Activated CD4-positive, alpha-beta T cell treated with anti-CD3 and anti-CD28 coated beads, Interleukin-2, amount 10 ng/mL, durations not matched to agents 24 days and 14 days (primary cell): Measurements from ENCODE around the gene BIRC5. TPM values are rescaled to one million over a fixed set of nuclear protein-coding genes. Genes with fewer than 3 reads are reported as not detected.
"Not testable (repeated sequence)": the region's sequence is repeated elsewhere in the genome, so short reads cannot be mapped to it uniquely, and the experiment has no call there.

Experiments used
- DNase-seq: peaks from one replicate; pipeline ENCODE4 v3.0.0; 2022
- H3K27ac Mint-ChIP-seq: one replicate; pipeline ENCODE4 v1.8.0; 2022; ENCODE audit warnings: mild to moderate bottlenecking, mixed read lengths
- H3K27me3 Mint-ChIP-seq: one replicate; pipeline ENCODE4 v1.8.0; 2022; ENCODE audit warnings: mixed read lengths
- H3K36me3 Mint-ChIP-seq: one replicate; pipeline ENCODE4 v1.8.0; 2022; ENCODE audit warnings: low read depth, mild to moderate bottlenecking, mixed read lengths
- H3K4me1 Mint-ChIP-seq: one replicate; pipeline ENCODE4 v1.8.0; 2021; ENCODE audit warnings: mixed read lengths
- H3K4me3 Mint-ChIP-seq: one replicate; pipeline ENCODE4 v1.8.0; 2022; ENCODE audit warnings: mild to moderate bottlenecking, moderate library complexity, mixed read lengths
- H3K9me3 Mint-ChIP-seq: one replicate; pipeline ENCODE4 v1.8.0; 2021; ENCODE audit warnings: mixed read lengths
- intact Hi-C: fragments of 100-400 bp; cut with micrococcal nuclease; formaldehyde crosslinking; loops from one replicate; pipeline ENCODE4 v1.15.1; 2023
- total RNA-seq: library from RNA; stranded (reverse); gene quantifications from 2 replicates; pipeline ENCODE4 v1.2.3, GENCODE V29; 2022

The BIRC5 gene
- total RNA-seq = 38.7 and 40.6 TPM in 2 replicates

DNA sequence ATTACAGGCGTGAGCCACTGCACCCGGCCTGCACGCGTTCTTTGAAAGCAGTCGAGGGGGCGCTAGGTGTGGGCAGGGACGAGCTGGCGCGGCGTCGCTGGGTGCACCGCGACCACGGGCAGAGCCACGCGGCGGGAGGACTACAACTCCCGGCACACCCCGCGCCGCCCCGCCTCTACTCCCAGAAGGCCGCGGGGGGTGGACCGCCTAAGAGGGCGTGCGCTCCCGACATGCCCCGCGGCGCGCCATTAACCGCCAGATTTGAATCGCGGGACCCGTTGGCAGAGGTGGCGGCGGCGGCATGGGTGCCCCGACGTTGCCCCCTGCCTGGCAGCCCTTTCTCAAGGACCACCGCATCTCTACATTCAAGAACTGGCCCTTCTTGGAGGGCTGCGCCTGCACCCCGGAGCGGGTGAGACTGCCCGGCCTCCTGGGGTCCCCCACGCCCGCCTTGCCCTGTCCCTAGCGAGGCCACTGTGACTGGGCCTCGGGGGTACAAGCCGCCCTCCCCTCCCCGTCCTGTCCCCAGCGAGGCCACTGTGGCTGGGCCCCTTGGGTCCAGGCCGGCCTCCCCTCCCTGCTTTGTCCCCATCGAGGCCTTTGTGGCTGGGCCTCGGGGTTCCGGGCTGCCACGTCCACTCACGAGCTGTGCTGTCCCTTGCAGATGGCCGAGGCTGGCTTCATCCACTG lies at the start of gene BIRC5:
BIRC5 (plus strand) TSS at position 238 of the 690 bp plus-strand sequence; CDS start at position 302, 64 bp downstream.
- Mint-ChIP-seq H3K36me3 (peaks cover 14% of the 10 kb centered on the region), H3K4me3 (peak within 1 kb of the TSS; percentile 94), H3K27me3 (no peaks in the 10 kb centered on the region), H3K4me1 (peaks cover 10% of the 10 kb centered on the region), H3K27ac (peak within 1 kb of the TSS; percentile 90), H3K9me3 (no peaks in the 10 kb centered on the region)
- DNase-seq = peak; percentile 98
- intact Hi-C loops = loop anchor here (1.0 kb wide), 3 partner anchors 27 to 74 kb away; partner anchors contain the start of genes AFMID and TK1

DNA sequence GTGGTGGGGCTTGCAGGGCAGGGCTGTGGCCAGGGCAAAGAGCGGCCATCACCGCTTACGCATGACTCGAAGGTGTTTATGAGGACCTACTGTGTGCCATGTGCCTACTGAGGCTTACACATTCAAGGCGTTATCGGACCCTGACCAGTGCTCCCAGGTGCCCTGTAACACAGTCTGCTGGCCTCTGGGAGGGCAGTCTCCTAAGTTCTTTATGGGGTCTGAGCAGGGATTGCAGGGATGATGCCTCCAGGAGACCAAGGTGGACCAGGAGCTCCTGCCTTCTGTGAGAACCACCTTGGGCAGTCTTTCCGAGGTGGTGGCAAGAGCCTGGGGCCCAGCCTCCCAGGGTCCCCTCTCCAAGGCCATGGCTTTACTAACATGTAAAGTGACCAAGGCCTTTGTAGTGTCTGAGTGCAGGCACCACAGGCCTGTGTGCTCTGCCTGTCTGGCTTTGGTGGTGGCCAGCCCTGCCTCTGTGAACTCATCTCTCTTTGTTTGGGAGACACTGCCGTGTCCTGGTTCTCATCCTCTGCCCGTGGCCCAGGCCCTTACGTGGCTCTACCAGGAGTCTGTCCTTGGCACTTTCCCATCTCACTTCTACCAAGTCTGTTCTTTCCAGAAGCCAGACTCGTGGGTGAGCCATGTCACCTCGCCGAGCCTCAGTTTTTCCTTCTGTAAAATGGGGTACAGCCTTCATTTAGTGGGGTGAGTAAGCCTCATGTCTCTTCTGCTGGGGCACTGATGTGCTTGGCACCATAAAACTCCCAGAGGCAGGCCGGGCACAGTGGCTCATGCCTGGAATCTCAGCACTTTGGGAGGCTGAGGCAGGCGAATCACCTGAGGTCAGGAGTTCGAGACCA lies 49.1 kb upstream of the BIRC5 start:
- H3K36me3 Mint-ChIP-seq = no peaks in the 10 kb centered on the region
- peaks cover 5% of the 10 kb centered on the region for H3K4me1 Mint-ChIP-seq
- no peak overlapping the region for H3K4me3 Mint-ChIP-seq
- no peak for DNase-seq
- no peaks in the 10 kb centered on the region for H3K27me3 Mint-ChIP-seq
- intact Hi-C loops = loop anchor here (5.0 kb wide), 1 partner anchor 33 kb away; the partner anchor contains the start of gene TMC8
- no peak overlapping the region for H3K27ac Mint-ChIP-seq
- H3K9me3 Mint-ChIP-seq = no peaks in the 10 kb centered on the region

DNA sequence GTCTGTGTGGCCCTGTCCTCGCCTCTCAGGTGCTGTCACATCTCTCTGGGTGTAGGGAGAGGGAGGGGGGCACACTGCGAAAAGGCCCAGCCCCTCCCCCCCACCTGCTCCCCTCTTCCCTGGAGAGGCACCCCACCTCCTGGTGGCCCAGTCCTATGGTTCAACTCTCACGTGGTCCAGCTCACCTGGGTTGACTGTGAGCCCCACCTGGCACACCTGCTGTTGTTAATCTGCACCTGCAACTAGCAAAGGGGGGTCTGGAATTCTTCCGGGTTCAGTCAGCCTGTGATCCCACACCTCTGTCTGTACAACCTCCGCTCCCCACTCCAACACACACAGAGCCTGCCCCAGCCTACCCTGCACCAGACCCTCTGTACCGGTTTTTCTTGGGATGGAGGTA lies 47.6 kb upstream of the BIRC5 start:
- no peaks in the 10 kb centered on the region for H3K27me3 Mint-ChIP-seq
- no peaks in the 10 kb centered on the region for H3K9me3 Mint-ChIP-seq
- H3K27ac Mint-ChIP-seq = no peak overlapping the region
- peaks cover 5% of the 10 kb centered on the region for H3K36me3 Mint-ChIP-seq
- no peak for DNase-seq
- H3K4me1 Mint-ChIP-seq = peaks cover 13% of the 10 kb centered on the region
- intact Hi-C loops = loop anchor here (5.0 kb wide), 1 partner anchor 34 kb away; the partner anchor contains the start of gene TMC8
- no peak overlapping the region for H3K4me3 Mint-ChIP-seq

DNA sequence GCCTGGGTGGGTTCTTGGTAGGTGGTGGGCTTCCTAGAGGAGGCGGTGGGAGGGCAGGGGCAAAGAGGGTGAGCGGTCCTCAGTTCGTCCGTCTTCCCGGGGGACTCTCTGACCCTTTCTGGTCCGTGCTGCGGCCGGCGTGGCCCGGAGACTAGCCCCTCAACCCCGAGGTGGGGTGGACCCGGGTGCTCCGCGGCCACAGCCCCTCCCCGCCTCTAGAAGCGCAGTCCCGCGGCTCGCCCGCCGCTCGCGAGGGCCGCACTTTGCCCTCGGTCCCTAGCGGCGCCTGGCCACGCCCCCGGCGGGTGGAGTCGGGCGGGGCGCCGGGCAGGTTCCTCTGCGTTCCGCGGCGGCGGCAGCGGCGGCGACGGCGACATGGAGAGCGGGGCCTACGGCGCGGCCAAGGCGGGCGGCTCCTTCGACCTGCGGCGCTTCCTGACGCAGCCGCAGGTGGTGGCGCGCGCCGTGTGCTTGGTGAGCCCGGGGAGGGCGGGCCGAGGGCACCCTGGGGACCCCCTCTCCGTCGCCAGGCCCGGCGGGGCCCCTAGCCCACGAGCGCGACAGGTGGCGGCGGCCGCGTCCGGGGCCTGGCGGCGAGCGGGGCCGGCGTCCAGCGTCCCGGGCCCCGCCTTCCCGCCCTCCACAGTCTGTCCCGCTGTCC lies 45.7 kb upstream of the BIRC5 start, which contains the start of gene SYNGR2:
SYNGR2 (plus strand) TSS at position 340 of the 661 bp plus-strand sequence; CDS start at position 376, 36 bp downstream.
- H3K27me3 Mint-ChIP-seq = no peaks in the 10 kb centered on the region
- peaks cover 22% of the 10 kb centered on the region for H3K36me3 Mint-ChIP-seq
- H3K4me3 Mint-ChIP-seq = peak within 1 kb of the TSS; percentile 81
- peak within 1 kb of the TSS; percentile 78 for H3K27ac Mint-ChIP-seq
- no peaks in the 10 kb centered on the region for H3K9me3 Mint-ChIP-seq
- intact Hi-C loops = loop anchor here (2.0 to 5.0 kb wide), 2 partner anchors 36 to 56 kb away; partner anchors contain the start of gene TMC8
- peak; percentile 98 for DNase-seq
- H3K4me1 Mint-ChIP-seq = peaks cover 30% of the 10 kb centered on the region

DNA sequence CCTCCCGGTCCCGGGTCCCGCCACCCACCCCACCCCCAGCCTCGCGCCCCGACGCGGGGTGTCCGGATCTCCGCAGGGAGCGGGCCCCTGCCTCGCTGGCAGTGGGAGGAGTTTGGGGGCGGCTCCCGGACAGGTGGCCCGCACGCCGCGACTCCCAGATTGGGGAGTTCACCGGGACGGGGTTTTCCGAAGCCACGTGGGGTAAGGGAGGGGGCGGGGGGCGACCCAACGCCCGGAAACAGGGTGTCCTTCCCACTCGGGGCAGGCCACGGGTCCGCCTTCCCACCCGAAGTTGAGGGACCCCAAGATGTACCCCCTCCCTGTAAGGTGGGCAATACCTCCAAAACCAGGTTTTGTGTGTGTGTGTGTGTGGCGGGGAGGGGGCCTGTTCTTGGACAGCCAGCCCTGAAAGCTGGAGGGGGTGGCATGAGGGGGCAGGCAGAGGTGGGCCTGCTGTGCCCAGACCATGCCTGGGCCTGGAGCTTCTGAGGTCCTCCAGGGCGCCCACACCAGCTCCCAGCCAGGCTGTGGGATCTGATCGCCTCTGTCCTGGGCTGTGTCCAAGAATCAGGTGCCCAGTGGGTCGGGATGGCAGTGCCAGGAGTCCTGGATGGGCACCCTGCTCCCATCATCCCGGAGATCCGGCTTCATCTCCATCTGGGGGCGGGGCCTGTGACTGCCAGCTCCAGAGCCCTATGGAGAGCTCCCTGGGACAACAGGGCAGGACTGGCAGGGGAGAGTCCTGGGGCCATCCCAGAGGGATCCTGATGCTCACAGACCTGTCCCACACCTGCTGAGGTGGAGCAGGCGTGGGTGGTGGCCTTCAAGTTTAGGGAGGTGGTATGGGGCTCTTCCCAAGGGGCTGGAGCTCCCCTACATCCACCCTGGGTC lies 44.9 kb upstream of the BIRC5 start:
- Mint-ChIP-seq H3K27ac (peak overlapping the region; percentile 78), H3K4me3 (peak overlapping the region; percentile 80), H3K36me3 (peaks cover 30% of the 10 kb centered on the region), H3K9me3 (no peaks in the 10 kb centered on the region), H3K27me3 (no peaks in the 10 kb centered on the region), H3K4me1 (peaks cover 38% of the 10 kb centered on the region)
- intact Hi-C loops = loop anchor here (1.0 to 5.0 kb wide), 3 partner anchors 18 to 56 kb away; partner anchors contain the start of genes AFMID, TK1 and TMC8
- DNase-seq = peak; percentile 87

DNA sequence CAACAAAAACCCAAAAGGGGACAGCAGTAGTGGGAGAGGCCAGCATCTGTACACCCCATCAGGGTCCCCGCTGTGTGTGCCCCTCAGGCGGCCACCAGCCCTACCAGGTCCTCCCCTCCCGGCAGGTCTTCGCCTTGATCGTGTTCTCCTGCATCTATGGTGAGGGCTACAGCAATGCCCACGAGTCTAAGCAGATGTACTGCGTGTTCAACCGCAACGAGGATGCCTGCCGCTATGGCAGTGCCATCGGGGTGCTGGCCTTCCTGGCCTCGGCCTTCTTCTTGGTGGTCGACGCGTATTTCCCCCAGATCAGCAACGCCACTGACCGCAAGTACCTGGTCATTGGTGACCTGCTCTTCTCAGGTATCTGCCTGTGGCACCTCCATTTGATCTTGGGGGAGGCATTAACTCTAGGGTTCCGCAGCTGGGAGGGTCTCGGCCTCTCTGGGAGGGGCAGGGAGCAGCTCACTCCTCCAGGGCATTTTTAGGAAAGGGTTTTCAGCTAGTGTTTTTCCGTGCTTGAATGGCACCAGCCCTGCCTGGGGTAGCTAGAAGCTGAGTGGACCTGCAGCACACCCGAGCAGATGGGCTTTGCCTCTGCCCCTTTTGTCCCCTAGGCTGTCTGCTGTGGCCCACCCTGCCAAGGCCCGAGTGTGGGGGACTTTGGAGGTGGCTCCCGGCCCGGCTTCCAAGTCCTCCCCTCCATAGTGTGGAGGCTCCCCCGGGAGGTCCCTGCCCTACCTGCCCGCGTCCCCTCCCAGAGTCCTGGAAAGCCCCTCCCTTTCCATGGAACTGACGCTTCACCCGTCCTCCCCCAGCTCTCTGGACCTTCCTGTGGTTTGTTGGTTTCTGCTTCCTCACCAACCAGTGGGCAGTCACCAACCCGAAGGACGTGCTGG lies 43.1 kb upstream of the BIRC5 start:
- H3K4me1 Mint-ChIP-seq = peaks cover 43% of the 10 kb centered on the region
- H3K27ac Mint-ChIP-seq = peak overlapping the region; percentile 53
- peak overlapping the region; percentile 80 for H3K4me3 Mint-ChIP-seq
- DNase-seq = no peak
- H3K9me3 Mint-ChIP-seq = no peaks in the 10 kb centered on the region
- H3K36me3 Mint-ChIP-seq = peaks cover 35% of the 10 kb centered on the region
- H3K27me3 Mint-ChIP-seq = no peaks in the 10 kb centered on the region
- intact Hi-C loops = no loop called here

DNA sequence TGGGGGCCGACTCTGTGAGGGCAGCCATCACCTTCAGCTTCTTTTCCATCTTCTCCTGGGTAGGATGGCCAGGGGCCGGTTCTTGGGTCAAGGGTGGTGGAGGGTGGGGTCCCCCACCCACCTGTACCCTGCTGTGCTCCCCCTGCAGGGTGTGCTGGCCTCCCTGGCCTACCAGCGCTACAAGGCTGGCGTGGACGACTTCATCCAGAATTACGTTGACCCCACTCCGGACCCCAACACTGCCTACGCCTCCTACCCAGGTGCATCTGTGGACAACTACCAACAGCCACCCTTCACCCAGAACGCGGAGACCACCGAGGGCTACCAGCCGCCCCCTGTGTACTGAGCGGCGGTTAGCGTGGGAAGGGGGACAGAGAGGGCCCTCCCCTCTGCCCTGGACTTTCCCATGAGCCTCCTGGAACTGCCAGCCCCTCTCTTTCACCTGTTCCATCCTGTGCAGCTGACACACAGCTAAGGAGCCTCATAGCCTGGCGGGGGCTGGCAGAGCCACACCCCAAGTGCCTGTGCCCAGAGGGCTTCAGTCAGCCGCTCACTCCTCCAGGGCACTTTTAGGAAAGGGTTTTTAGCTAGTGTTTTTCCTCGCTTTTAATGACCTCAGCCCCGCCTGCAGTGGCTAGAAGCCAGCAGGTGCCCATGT lies 42.3 kb upstream of the BIRC5 start:
- DNase-seq, intact Hi-C loops, H3K27me3 Mint-ChIP-seq, H3K9me3 Mint-ChIP-seq: not testable (repeated sequence)
- Mint-ChIP-seq H3K27ac (peak overlapping the region; percentile 42), H3K4me3 (peak overlapping the region; percentile 18), H3K4me1 (peaks cover 43% of the 10 kb centered on the region), H3K36me3 (peaks cover 35% of the 10 kb centered on the region)

DNA sequence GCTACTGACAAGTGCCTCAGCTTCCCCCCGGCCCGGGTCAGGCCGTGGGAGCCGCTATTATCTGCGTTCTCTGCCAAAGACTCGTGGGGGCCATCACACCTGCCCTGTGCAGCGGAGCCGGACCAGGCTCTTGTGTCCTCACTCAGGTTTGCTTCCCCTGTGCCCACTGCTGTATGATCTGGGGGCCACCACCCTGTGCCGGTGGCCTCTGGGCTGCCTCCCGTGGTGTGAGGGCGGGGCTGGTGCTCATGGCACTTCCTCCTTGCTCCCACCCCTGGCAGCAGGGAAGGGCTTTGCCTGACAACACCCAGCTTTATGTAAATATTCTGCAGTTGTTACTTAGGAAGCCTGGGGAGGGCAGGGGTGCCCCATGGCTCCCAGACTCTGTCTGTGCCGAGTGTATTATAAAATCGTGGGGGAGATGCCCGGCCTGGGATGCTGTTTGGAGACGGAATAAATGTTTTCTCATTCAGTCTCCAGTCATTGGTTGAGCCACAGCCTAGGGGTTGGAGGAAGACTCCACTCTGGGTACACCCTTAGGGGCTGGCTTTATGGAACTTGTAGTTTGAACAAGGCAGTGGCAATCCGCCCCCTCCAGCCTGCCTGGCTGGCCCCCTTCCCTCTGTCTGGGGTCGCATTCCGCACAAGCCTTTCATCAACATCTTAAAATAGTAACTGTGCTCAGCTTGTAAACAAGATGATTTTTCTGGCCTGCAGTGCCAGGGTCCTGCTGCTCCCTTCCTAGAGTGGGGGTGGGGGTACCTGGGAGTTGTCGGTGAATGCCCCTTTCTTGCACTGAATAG lies 41.6 kb upstream of the BIRC5 start:
- intact Hi-C loops = no loop called here
- peaks cover 35% of the 10 kb centered on the region for H3K36me3 Mint-ChIP-seq
- peaks cover 46% of the 10 kb centered on the region for H3K4me1 Mint-ChIP-seq
- no peaks in the 10 kb centered on the region for H3K27me3 Mint-ChIP-seq
- H3K9me3 Mint-ChIP-seq = no peaks in the 10 kb centered on the region
- H3K27ac Mint-ChIP-seq = peak overlapping the region; percentile 77
- H3K4me3 Mint-ChIP-seq = peak overlapping the region; percentile 43
- peak; percentile 67 for DNase-seq

DNA sequence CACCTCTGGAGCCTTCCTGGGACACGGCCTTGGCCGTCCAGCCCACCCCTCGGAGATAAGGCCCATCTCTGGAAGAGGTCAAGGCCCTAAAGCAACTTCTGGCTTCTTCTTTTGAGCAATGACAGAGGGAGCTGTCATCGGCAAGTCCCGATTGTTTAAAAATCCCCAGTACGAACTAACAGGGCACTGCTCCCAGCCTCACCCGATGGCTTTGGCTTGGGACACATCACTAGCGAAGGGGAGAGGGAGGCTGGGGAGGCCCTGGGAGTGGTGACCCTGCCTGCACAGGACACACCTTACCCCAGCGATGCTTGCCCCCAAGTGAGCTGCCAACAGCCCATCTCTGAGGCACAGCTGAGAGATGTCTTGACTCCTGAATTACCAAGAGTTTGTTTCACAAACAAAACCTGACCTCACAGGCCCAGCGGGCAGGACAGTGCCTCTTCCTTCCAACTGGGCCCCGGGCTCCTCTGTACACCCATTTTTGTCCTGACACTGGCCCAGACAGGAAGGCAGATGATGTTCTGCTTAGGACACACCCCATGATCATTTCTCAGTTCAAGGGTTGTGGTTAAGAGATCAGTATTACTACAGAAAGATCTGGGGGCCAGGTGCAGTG lies 40.8 kb upstream of the BIRC5 start:
- DNase-seq = peak; percentile 82
- Mint-ChIP-seq H3K9me3 (no peaks in the 10 kb centered on the region), H3K4me1 (peaks cover 46% of the 10 kb centered on the region), H3K27me3 (no peaks in the 10 kb centered on the region), H3K36me3 (peaks cover 35% of the 10 kb centered on the region), H3K27ac (peak overlapping the region; percentile 77), H3K4me3 (peak overlapping the region; percentile 43)
- intact Hi-C loops = no loop called here

DNA sequence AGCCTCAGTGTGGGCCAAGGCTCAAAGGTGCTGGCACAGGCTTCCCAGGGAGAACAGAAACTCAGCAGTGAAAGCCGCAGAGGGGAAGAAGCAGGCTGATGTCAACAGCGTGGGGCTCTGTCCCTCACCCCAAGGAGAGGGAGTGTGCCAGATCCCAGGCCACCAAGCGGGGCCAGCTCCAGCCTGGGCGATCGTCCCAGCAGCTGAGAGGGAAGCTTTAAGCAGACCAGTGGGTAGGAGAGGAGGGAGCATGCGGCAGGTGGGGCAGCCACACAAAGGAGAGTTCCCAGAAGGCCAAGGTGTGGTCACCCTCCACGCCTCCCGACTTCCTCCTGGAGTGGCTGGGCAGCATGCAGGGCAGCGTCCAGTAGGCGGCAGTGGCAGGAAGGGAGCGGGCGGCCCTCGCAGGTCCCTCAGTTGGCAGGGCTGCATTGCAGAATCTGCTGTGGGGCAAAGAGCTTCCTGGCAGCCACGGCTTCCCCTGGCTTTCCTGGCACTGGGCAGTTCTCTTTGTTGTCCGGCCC lies 39.6 kb upstream of the BIRC5 start:
- no peaks in the 10 kb centered on the region for H3K9me3 Mint-ChIP-seq
- no peak overlapping the region for H3K4me3 Mint-ChIP-seq
- no peak for DNase-seq
- H3K27me3 Mint-ChIP-seq = no peaks in the 10 kb centered on the region
- peaks cover 46% of the 10 kb centered on the region for H3K4me1 Mint-ChIP-seq
- intact Hi-C loops = no loop called here
- H3K27ac Mint-ChIP-seq = no peak overlapping the region
- H3K36me3 Mint-ChIP-seq = peaks cover 42% of the 10 kb centered on the region
